ENCODE results near the gene RTL10. TPM values are rescaled to one million over a fixed set of nuclear protein-coding genes. Genes with fewer than 3 reads are reported as not detected.

RTL10 gene
- total RNA-seq, 1 experiment from 2014 or later, result 26.7 TPM

GRCh38 chr22:19825904-19826618, 28.6 kb downstream of the RTL10 start:
- in situ Hi-C loops (cut with HindIII; ENCODE audit: low pct_unique_long_range_greater_than_20kb, low sequenced_read_pairs), result no loop called here
- intact Hi-C loops (cut with micrococcal nuclease; ENCODE audit: unreplicated experiment), result no loop called here
- Histone ChIP-seq H3K27ac (ENCODE audit: low read length) (no peak overlapping the region), H3K9me3 (ENCODE audit: control insufficient read depth, insufficient read depth, low read depth, low read length) (no peaks in the 10 kb centered on the region), H3K4me1 (ENCODE audit: control insufficient read depth, insufficient read depth, low read length) (no peaks in the 10 kb centered on the region; the same call in 1 of the 2 replicates), H3K36me3 (ENCODE audit: control insufficient read depth, insufficient read depth, low read length) (no peaks in the 10 kb centered on the region), H3K27me3 (ENCODE audit: control insufficient read depth, insufficient read depth, low read length) (no peaks in the 10 kb centered on the region), H3K4me3 (ENCODE audit: low read depth in 2 of 2, low read length in 2 of 2) (no peak overlapping the region)
- TF ChIP-seq SIN3A (IDR thresholded peaks at IDR 0.05; ENCODE audit: borderline replicate concordance, insufficient read depth, low read depth, low read length), result no peak
- no peak for TF ChIP-seq CTCF (IDR thresholded peaks at IDR 0.05)
- TF ChIP-seq REST (IDR thresholded peaks at IDR 0.05; ENCODE audit: insufficient read depth in 1 of 2, low read depth in 2 of 2, low read length in 1 of 2), result no peak
- TF ChIP-seq TCF7L2 (IDR thresholded peaks at IDR 0.05; ENCODE audit: low read depth, low read length), result no peak
- no peak for TF ChIP-seq POLR2AphosphoS5 (IDR thresholded peaks at IDR 0.05; ENCODE audit: low read depth, low read length)
- CTCF ChIA-PET, result no interaction called here
- BruUV-seq (replicated peaks), result no TSS peak
- DNase-seq (ENCODE audit: low read depth, low spot score), result no peak
- no peak for ATAC-seq
- POLR2A ChIA-PET, result no interaction called here

GRCh38 chr22:19824926-19825339, 29.7 kb downstream of the RTL10 start:
- no peaks in the 10 kb centered on the region for H3K27me3 ChIP-seq (ENCODE audit: control insufficient read depth, insufficient read depth, low read length)
- intact Hi-C loops (cut with micrococcal nuclease; ENCODE audit: unreplicated experiment), result no loop called here
- CTCF ChIA-PET, result no interaction called here
- no peaks in the 10 kb centered on the region; the same call in 1 of the 2 replicates for H3K4me1 ChIP-seq (ENCODE audit: control insufficient read depth, insufficient read depth, low read length)
- no peaks in the 10 kb centered on the region for H3K9me3 ChIP-seq (ENCODE audit: control insufficient read depth, insufficient read depth, low read depth, low read length)
- no TSS peak for BruUV-seq (replicated peaks)
- H3K4me3 ChIP-seq (ENCODE audit: low read depth in 2 of 2, low read length in 2 of 2), result no peak overlapping the region
- no peaks in the 10 kb centered on the region for H3K36me3 ChIP-seq (ENCODE audit: control insufficient read depth, insufficient read depth, low read length)
- DNase-seq (ENCODE audit: low read depth, low spot score) (no peak), ATAC-seq (no peak)
- POLR2A ChIA-PET, result no interaction called here
- in situ Hi-C loops (cut with HindIII; ENCODE audit: low pct_unique_long_range_greater_than_20kb, low sequenced_read_pairs), result no loop called here
- no peak overlapping the region for H3K27ac ChIP-seq (ENCODE audit: low read length)
- TF ChIP-seq SIN3A (IDR thresholded peaks at IDR 0.05; ENCODE audit: borderline replicate concordance, insufficient read depth, low read depth, low read length) (no peak), TCF7L2 (IDR thresholded peaks at IDR 0.05; ENCODE audit: low read depth, low read length) (no peak), REST (IDR thresholded peaks at IDR 0.05; ENCODE audit: insufficient read depth in 1 of 2, low read depth in 2 of 2, low read length in 1 of 2) (no peak), CTCF (IDR thresholded peaks at IDR 0.05) (no peak), POLR2AphosphoS5 (IDR thresholded peaks at IDR 0.05; ENCODE audit: low read depth, low read length) (no peak)
